ENCODE measurements around the gene PATL2.

DNA sequence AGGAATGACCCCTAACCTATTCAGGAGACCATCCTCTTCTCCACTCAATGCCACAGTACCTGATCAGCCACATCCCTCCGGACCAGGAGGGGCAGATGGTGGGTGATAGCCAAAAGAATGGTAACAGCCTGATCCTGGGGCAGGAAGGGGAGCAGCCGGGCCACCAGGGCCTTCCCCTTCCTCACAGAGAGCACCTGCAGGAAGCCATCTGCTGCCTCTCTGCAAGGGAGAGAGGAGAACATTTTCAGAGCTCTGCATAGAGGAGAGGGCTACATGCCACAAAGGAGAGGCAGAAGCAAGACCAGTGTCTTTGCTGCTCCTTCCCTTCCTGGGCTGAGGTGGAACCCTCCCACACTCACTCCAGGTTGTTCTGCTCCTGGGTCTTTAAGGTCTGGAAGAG lies 42.2 kb downstream of the PATL2 start:
- TF ChIP-seq POLR2AphosphoS5 (IDR thresholded peaks at IDR 0.05; ENCODE audit: low read depth) (no peak), CTCF (IDR thresholded peaks at IDR 0.05; ENCODE audit: insufficient read depth, low read length) (no peak)
